HG02678 (cell line): ENCODE results near the gene ZC3H8.

Source experiments
- ATAC-seq: cut with Tn5 transposase; IDR thresholded peaks from one replicate; pipeline ENCODE4 v1.9.1; 2021; ENCODE audit warnings: mild to moderate bottlenecking, moderate library complexity; ENCODE audit not compliant: unreplicated experiment

The ZC3H8 gene

DNA sequence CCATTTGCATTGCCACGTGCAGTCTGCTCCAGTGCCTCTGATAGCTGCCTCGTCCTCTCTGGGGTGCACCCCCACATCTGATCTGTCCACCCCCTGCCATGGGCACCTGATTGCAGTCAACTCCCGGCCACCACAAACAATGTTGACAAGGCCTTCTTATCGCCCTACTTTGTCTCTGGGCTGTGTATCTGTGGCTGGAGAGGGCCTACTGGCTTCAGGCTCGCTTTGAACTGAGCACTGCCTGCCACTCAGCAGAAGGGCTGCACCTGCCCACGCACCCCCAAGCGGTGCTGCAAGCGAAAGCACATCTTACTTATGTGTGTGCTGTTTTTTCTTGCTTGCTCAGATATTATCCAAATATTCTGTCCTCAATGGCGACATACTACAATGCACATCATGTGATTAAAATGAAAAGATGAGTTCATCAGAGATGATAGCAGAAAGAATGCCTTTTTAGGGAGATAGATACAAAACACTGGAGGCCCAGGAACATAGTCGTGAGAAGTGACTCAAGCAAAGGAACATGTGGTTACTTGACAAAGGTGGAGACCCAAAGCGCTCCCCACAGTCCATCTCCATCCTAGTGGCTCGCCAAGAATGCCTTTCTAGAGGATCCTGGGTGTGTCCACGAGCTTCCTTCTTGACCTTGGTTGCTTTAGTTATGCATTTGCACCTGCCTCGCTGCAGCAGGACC is 87.9 kb downstream of the ZC3H8 start:
- no peak for ATAC-seq

DNA sequence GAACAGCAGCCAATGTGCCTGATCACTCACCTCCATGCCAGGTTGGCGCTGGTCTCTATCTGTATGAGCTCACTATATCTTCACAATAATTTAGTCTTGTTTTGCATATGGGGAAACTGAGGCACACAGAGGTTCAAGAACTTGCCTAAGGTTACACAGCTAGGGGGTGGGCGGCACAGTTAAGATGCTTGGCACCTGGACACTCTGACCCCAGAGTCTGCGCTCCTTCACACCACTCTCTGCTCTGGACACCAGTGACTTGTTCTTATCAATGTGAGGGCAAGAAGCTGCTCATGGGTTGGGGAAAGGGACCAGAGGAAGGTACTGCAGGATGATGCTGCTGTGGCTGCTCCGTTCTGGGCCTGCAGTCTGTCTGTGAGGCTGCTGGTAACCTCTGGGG is 89.5 kb downstream of the ZC3H8 start:
- ATAC-seq: no peak

DNA sequence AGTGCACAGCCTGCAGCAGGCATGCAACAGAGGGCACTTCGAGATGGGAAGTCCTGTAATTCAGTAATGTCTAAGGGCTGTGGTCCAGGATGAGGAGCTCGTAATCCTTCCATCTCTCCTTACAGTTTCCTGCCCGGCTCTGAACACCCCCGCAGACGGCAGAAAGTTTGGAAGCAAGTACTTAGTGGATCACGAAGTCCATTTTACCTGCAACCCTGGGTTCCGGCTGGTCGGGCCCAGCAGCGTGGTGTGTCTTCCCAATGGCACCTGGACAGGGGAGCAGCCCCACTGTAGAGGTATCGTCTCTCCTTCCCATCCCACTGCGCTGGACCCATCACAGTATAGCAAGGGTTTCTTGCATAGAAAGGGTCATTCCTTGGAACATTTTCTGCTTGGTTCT is 90.0 kb downstream of the ZC3H8 start:
- ATAC-seq: no peak

DNA sequence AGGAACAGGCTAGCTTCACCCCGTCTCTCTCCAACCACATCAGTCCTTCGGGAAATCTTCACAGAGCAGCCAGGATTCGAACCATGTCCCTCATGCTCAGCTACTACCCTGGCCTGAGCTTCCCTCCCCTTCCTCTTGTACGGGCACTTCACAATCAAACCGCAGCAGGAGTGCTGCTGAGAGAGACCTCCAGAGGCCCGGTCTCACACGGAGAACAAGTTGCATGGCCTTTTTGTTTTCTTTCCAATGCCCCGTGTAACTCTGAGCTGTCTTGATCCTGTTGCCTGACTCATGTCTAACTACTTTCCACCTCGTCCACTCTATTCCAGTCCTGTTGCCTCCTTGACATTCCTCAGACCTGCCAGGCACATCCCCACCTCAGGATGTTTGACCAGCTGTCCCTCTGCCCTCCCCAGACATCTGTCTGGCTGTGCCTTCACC is 91.3 kb downstream of the ZC3H8 start:
- no peak for ATAC-seq

DNA sequence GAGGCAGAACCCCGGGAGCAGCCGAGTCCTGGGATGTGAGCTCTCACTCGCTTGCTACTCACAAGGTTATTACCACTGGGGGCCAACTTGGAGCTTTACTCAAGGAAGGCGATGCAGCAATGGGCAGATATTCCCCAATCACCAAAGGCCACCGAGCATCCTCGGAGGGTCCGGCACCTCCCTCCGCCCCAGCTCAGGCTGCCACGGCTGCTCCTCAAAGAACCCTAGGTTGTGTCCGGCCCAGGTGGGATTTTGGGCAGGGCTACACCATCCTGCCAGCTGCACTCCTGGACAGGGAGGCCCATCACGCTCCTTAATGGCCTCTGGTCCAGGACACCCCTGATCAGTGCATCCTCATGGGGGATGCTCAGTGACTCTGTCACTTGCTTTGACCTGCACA is 91.9 kb downstream of the ZC3H8 start:
- no peak for ATAC-seq

DNA sequence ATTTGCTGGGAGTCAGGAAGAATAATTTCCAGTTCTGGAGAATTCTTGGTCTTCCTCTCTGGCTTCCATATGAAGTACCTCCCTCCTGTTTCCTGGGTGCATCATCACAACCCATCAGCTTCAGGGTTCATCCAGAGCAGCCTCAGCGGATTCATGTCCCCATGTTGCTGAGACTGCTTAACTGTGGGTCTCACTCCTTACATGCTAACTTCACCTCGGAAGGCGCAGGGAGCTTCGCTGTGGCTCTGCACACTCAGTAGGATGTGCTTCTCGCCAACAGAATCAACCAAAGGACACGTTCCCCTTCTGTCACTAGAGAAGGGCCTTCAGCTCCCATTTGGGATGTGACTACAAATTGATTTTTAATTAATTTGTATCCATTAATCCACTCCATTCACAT is 92.5 kb downstream of the ZC3H8 start:
- ATAC-seq: no peak
